T-helper 17 cell (primary cell): ENCODE data around the gene CPT1B. TPM values are rescaled to one million over a fixed set of nuclear protein-coding genes. Genes with fewer than 3 reads are reported as not detected.
"Not testable (repeated sequence)": the region's sequence is repeated elsewhere in the genome, so short reads cannot be mapped to it uniquely, and the experiment has no call there.

Experiments used
- ATAC-seq: fragments of 150-1000 bp; cut with Tn5 transposase; 2 replicates; pipeline ENCODE4 v1.10.0; 2021; ENCODE audit warnings: mild to moderate bottlenecking, moderate library complexity
- DNase-seq, 3 donors: peaks; one replicate each; pipeline versions ENCODE4 v3.0.0 to v3.0.0-alpha.2; 2020 to 2021
- H3K9me3 ChIP-seq: one replicate; pipeline ENCODE4 v1.7.0; 2013; ENCODE audit warnings: low read length, mild to moderate bottlenecking; ENCODE audit not compliant: control insufficient read depth, poor library complexity, severe bottlenecking
- H3K27ac Mint-ChIP-seq: one replicate; pipeline ENCODE4 v1.8.0; 2022; ENCODE audit warnings: mild to moderate bottlenecking, moderate library complexity, mixed read lengths
- H3K27me3 Mint-ChIP-seq: one replicate; pipeline ENCODE4 v1.8.0; 2022; ENCODE audit warnings: mixed read lengths
- H3K36me3 Mint-ChIP-seq: one replicate; pipeline ENCODE4 v1.8.0; 2022; ENCODE audit warnings: low read depth, mixed read lengths
- H3K4me1 Mint-ChIP-seq: one replicate; pipeline ENCODE4 v1.8.0; 2022; ENCODE audit warnings: mild to moderate bottlenecking, mixed read lengths
- H3K4me3 Mint-ChIP-seq: one replicate; pipeline ENCODE4 v1.8.0; 2022; ENCODE audit warnings: mild to moderate bottlenecking, moderate library complexity, mixed read lengths
- total RNA-seq, 4 donors: library from RNA in 2 of 4; stranded (reverse) in 2 of 4; gene quantifications; one replicate each; pipeline ENCODE4 v1.2.3 and lab custom pipeline; 2022 to 2026

Gene CPT1B
- total RNA-seq, 2 donors from 2014 or later, result 40.0 to 59.5 TPM

GRCh38 chr22:50533856-50534711 lies 44.1 kb downstream of the CPT1B start:
- DNase-seq, ATAC-seq, H3K9me3 ChIP-seq, H3K27me3 Mint-ChIP-seq, H3K36me3 Mint-ChIP-seq: not testable (repeated sequence)
- peak overlapping the region; percentile 96 for H3K27ac Mint-ChIP-seq
- H3K4me1 Mint-ChIP-seq, result peaks cover 25% of the 10 kb centered on the region
- peak overlapping the region; percentile 45 for H3K4me3 Mint-ChIP-seq

- Mint-ChIP-seq H3K27ac (peak overlapping the region; percentile 96), H3K36me3 (peaks cover 2% of the 10 kb centered on the region), H3K4me1 (peaks cover 24% of the 10 kb centered on the region), H3K27me3 (no peaks in the 10 kb centered on the region), H3K4me3 (peak overlapping the region; percentile 95)
- DNase-seq, result no peak
- no peaks in the 10 kb centered on the region for H3K9me3 ChIP-seq
- ATAC-seq, result no peak
These were observed 45.1 kb downstream of the CPT1B start for GRCh38 chr22:50532824-50533796.

- Mint-ChIP-seq H3K27me3 (no peaks in the 10 kb centered on the region), H3K4me3 (peak overlapping the region; percentile 95), H3K27ac (peak overlapping the region; percentile 96), H3K4me1 (peaks cover 25% of the 10 kb centered on the region), H3K36me3 (peaks cover 2% of the 10 kb centered on the region)
- no peak for ATAC-seq
- H3K9me3 ChIP-seq, result no peaks in the 10 kb centered on the region
- DNase-seq, result no peak
These were observed 46.1 kb downstream of the CPT1B start for GRCh38 chr22:50531962-50532674.

GRCh38 chr22:50531546-50531961 lies 46.7 kb downstream of the CPT1B start:
- Mint-ChIP-seq H3K27me3 (no peaks in the 10 kb centered on the region), H3K4me3 (peak overlapping the region; percentile 95), H3K36me3 (peaks cover 2% of the 10 kb centered on the region), H3K27ac (peak overlapping the region; percentile 96), H3K4me1 (peaks cover 30% of the 10 kb centered on the region)
- DNase-seq (peak; percentile 44 to 56 (median 46)), ATAC-seq (peak; percentile 57)
- no peaks in the 10 kb centered on the region for H3K9me3 ChIP-seq

GRCh38 chr22:50530877-50531545 lies 47.2 kb downstream of the CPT1B start:
- ATAC-seq, result peak; percentile 60
- H3K36me3 Mint-ChIP-seq, result peaks cover 2% of the 10 kb centered on the region
- peak overlapping the region; percentile 95 for H3K4me3 Mint-ChIP-seq
- peak; percentile 60 to 62 (median 61) for DNase-seq
- H3K4me1 Mint-ChIP-seq, result peaks cover 30% of the 10 kb centered on the region
- H3K27ac Mint-ChIP-seq, result peak overlapping the region; percentile 96
- no peaks in the 10 kb centered on the region for H3K9me3 ChIP-seq
- H3K27me3 Mint-ChIP-seq, result no peaks in the 10 kb centered on the region

- no peaks in the 10 kb centered on the region for H3K9me3 ChIP-seq
- no peak for ATAC-seq
- Mint-ChIP-seq H3K4me1 (peaks cover 30% of the 10 kb centered on the region), H3K27me3 (no peaks in the 10 kb centered on the region), H3K36me3 (peaks cover 2% of the 10 kb centered on the region), H3K27ac (peak overlapping the region; percentile 96), H3K4me3 (peak overlapping the region; percentile 95)
- DNase-seq, result no peak
These were observed 47.7 kb downstream of the CPT1B start for GRCh38 chr22:50530580-50530876.

- H3K36me3 Mint-ChIP-seq, result peaks cover 2% of the 10 kb centered on the region
- peak within 1 kb of the TSS; percentile 96 for H3K27ac Mint-ChIP-seq
- DNase-seq (peak; percentile 44 to 71 (median 60)), ATAC-seq (peak; percentile 4)
- H3K27me3 Mint-ChIP-seq, result no peaks in the 10 kb centered on the region
- peaks cover 32% of the 10 kb centered on the region for H3K4me1 Mint-ChIP-seq
- H3K4me3 Mint-ChIP-seq, result peak within 1 kb of the TSS; percentile 95
- no peaks in the 10 kb centered on the region for H3K9me3 ChIP-seq
These were observed 48.2 kb downstream of the CPT1B start, which contains the start of gene TYMP for GRCh38 chr22:50529897-50530579. TSS of gene TYMP (minus strand) at chr22:50530012. CDS start at chr22:50529709, 303 bp downstream.

- Mint-ChIP-seq H3K36me3 (peaks cover 2% of the 10 kb centered on the region), H3K27me3 (no peaks in the 10 kb centered on the region), H3K4me3 (peak overlapping the region; percentile 82), H3K4me1 (peaks cover 35% of the 10 kb centered on the region), H3K27ac (no peak overlapping the region)
- no peak for DNase-seq
- ATAC-seq, result no peak
- H3K9me3 ChIP-seq, result no peaks in the 10 kb centered on the region
These were observed 48.8 kb downstream of the CPT1B start for GRCh38 chr22:50529416-50529896.

GRCh38 chr22:50528682-50529415 lies 49.4 kb downstream of the CPT1B start:
- peaks cover 2% of the 10 kb centered on the region for H3K36me3 Mint-ChIP-seq
- ATAC-seq (no peak), DNase-seq (no peak)
- H3K27ac Mint-ChIP-seq, result peak overlapping the region; percentile 83
- H3K4me3 Mint-ChIP-seq, result peak overlapping the region; percentile 82
- peaks cover 32% of the 10 kb centered on the region for H3K4me1 Mint-ChIP-seq
- no peaks in the 10 kb centered on the region for H3K27me3 Mint-ChIP-seq
- H3K9me3 ChIP-seq, result no peaks in the 10 kb centered on the region

- H3K36me3 Mint-ChIP-seq, result peaks cover 2% of the 10 kb centered on the region
- no peaks in the 10 kb centered on the region for H3K27me3 Mint-ChIP-seq
- no peak for DNase-seq
- no peak for ATAC-seq
- peak overlapping the region; percentile 92 for H3K4me3 Mint-ChIP-seq
- no peaks in the 10 kb centered on the region for H3K9me3 ChIP-seq
- H3K4me1 Mint-ChIP-seq, result peaks cover 30% of the 10 kb centered on the region
- H3K27ac Mint-ChIP-seq, result peak overlapping the region; percentile 83
These were observed 50.1 kb downstream of the CPT1B start for GRCh38 chr22:50527921-50528681.
